HepG2 (cell line): ENCODE results near the gene THRA.

Experiments
- DPF2 ChIP-seq: sonication (generic); formaldehyde crosslinking; IDR thresholded peaks from 2 replicates; pipeline ENCODE4 v1.4.0; 2020; ENCODE audit warnings: mild to moderate bottlenecking, low read depth, missing genetic modification reagents, borderline replicate concordance
- LRRFIP1 ChIP-seq: sonication (generic); formaldehyde crosslinking; conservative IDR thresholded peaks from 2 replicates; pipeline ENCODE4 v1.4.0; 2020; ENCODE audit warnings: missing genetic modification reagents
- NR3C1 ChIP-seq: sonication (generic); formaldehyde crosslinking; IDR thresholded peaks from 2 replicates; pipeline ENCODE4 v1.4.0; 2020; ENCODE audit warnings: missing genetic modification reagents
- SRY ChIP-seq: sonication (generic); formaldehyde crosslinking; IDR thresholded peaks from 2 replicates; pipeline ENCODE4 v1.8.0; 2022; ENCODE audit warnings: mild to moderate bottlenecking, missing genetic modification reagents
- ZNF274 ChIP-seq: sonication (generic); formaldehyde crosslinking; IDR thresholded peaks from 2 replicates; pipeline ENCODE4 v1.5.1; 2020; ENCODE audit warnings: mild to moderate bottlenecking, missing genetic modification reagents
- ZNF317 ChIP-seq: sonication (generic); formaldehyde crosslinking; IDR thresholded peaks from 2 replicates; pipeline ENCODE4 v1.5.0; 2020; ENCODE audit warnings: mild to moderate bottlenecking, missing genetic modification reagents
- ZNF629 ChIP-seq: sonication (generic); formaldehyde crosslinking; conservative IDR thresholded peaks from 2 replicates; pipeline ENCODE4 v1.5.0; 2020; ENCODE audit warnings: missing genetic modification reagents

GRCh38 chr17:40122136-40122998 lies 59.6 kb downstream of the THRA start:
- no peak for TF ChIP-seq NR3C1 (CRISPR knock-in tag)
- TF ChIP-seq ZNF317 (CRISPR knock-in tag) = no peak
- TF ChIP-seq ZNF629 (CRISPR knock-in tag) = no peak
- no peak for TF ChIP-seq SRY (CRISPR knock-in tag)
- no peak for TF ChIP-seq ZNF274 (CRISPR knock-in tag)
- no peak for TF ChIP-seq LRRFIP1 (CRISPR knock-in tag)
- no peak for TF ChIP-seq DPF2 (CRISPR knock-in tag)
